HEK293 (cell line): Measurements from ENCODE around the gene GDF2.
A peak's percentile ranks its signal among the peaks of the same experiment; 100 is the strongest.

Source experiments
- CTCF ChIA-PET: fragments of 350-600 bp; formaldehyde crosslinking; extraction: SDS; loops from one replicate; lab custom pipeline; 2021; ENCODE audit warnings: antibody characterized with exemption; lab: Yijun Ruan, JAX
- POLR2A ChIA-PET: fragments of 300-600 bp; formaldehyde crosslinking; extraction: SDS; loops from one replicate; lab custom pipeline; 2020; ENCODE audit warnings: antibody characterized with exemption, inconsistent platforms; lab: Yijun Ruan, JAX
- H3K27ac ChIP-seq: fragments of 200-500 bp; sonication (Bioruptor generic); 2 replicates; pipeline ENCODE4 v1.5.1; 2014; ENCODE audit warnings: low read depth, low read length, control low read depth, inconsistent platforms; ENCODE audit errors: extremely low read depth
- H3K36me3 ChIP-seq, 2 experiments: fragments of 200-500 bp in 1 of 2; sonication (Bioruptor generic) in 1 of 2; 1 replicate in 1 of 2; 2 replicates in 1 of 2; pipeline ENCODE4 v1.5.1; 2014 to 2017; ENCODE audit warnings: inconsistent platforms in 2 of 2, low read length in 2 of 2; ENCODE audit not compliant: control insufficient read depth in 2 of 2, insufficient read depth in 1 of 2
- H3K4me1 ChIP-seq: fragments of 200-500 bp; sonication (Bioruptor generic); 2 replicates; pipeline ENCODE4 v1.5.1; 2014; ENCODE audit warnings: mild to moderate bottlenecking, low read length, inconsistent platforms; ENCODE audit not compliant: control insufficient read depth, insufficient read depth
- H3K4me3 ChIP-seq: 2 replicates; pipeline ENCODE4 v1.5.1; 2011; ENCODE audit warnings: low read depth, mild to moderate bottlenecking, control low read depth, low read length, moderate library complexity
- H3K9me3 ChIP-seq: fragments of 200-500 bp; sonication (Bioruptor generic); 2 replicates; pipeline ENCODE4 v1.5.1; 2014; ENCODE audit warnings: low read depth, low read length, inconsistent platforms; ENCODE audit not compliant: control insufficient read depth, insufficient read depth
- KLF17 ChIP-seq: fragments of 450-650 bp; formaldehyde crosslinking; IDR thresholded peaks from 2 replicates; pipeline ENCODE4 v1.5.1; 2016; ENCODE audit warnings: missing biosample characterization, missing genetic modification characterization
- KLF9 ChIP-seq: fragments of 450-650 bp; formaldehyde crosslinking; IDR thresholded peaks from 2 replicates; pipeline ENCODE4 v1.5.1; 2016; ENCODE audit warnings: missing biosample characterization, missing genetic modification characterization, low read depth
- MEIS1 ChIP-seq: sonication (generic); formaldehyde crosslinking; IDR thresholded peaks from 2 replicates; pipeline ENCODE4 v1.8.1; 2022; ENCODE audit warnings: missing genetic modification reagents, mild to moderate bottlenecking, borderline replicate concordance
- PRDM6 ChIP-seq: fragments of 450-650 bp; formaldehyde crosslinking; IDR thresholded peaks from 2 replicates; pipeline ENCODE4 v1.5.1; 2017; ENCODE audit warnings: missing biosample characterization, missing genetic modification characterization
- REPIN1 ChIP-seq: fragments of 450-650 bp; formaldehyde crosslinking; IDR thresholded peaks from 2 replicates; pipeline ENCODE4 v1.5.1; 2017; ENCODE audit warnings: missing biosample characterization, missing genetic modification characterization, low read depth
- REST ChIP-seq: fragments of 450-650 bp; formaldehyde crosslinking; IDR thresholded peaks from 2 replicates; pipeline ENCODE4 v1.5.1; 2016; ENCODE audit warnings: missing biosample characterization, missing genetic modification characterization
- SALL2 ChIP-seq: fragments of 450-650 bp; formaldehyde crosslinking; IDR thresholded peaks from 2 replicates; pipeline ENCODE4 v1.5.0; 2017; ENCODE audit warnings: missing biosample characterization, mild to moderate bottlenecking, missing genetic modification characterization, borderline replicate concordance
- ZIC2 ChIP-seq: fragments of 450-650 bp; formaldehyde crosslinking; IDR thresholded peaks from 2 replicates; pipeline ENCODE4 v1.5.1; 2016; ENCODE audit warnings: missing biosample characterization, missing genetic modification characterization
- ZNF132 ChIP-seq: fragments of 450-650 bp; formaldehyde crosslinking; IDR thresholded peaks from 2 replicates; pipeline ENCODE4 v1.5.1; 2017; ENCODE audit warnings: missing biosample characterization, missing genetic modification characterization, borderline replicate concordance
- ZNF18 ChIP-seq: fragments of 450-650 bp; formaldehyde crosslinking; IDR thresholded peaks from 2 replicates; pipeline ENCODE4 v1.5.1; 2016; ENCODE audit warnings: missing biosample characterization, missing genetic modification characterization
- ZNF266 ChIP-seq: fragments of 450-650 bp; formaldehyde crosslinking; IDR thresholded peaks from 2 replicates; pipeline ENCODE4 v1.5.1; 2016; ENCODE audit warnings: missing biosample characterization, missing genetic modification characterization, low read depth
- ZNF645 ChIP-seq: fragments of 450-650 bp; formaldehyde crosslinking; IDR thresholded peaks from 2 replicates; pipeline ENCODE4; 2016; ENCODE audit warnings: missing biosample characterization, missing genetic modification characterization
- ZNF692 ChIP-seq: fragments of 450-650 bp; formaldehyde crosslinking; IDR thresholded peaks from 2 replicates; pipeline ENCODE4 v1.5.1; 2016; ENCODE audit warnings: missing biosample characterization, missing genetic modification characterization
- ZNF768 ChIP-seq: fragments of 450-650 bp; formaldehyde crosslinking; IDR thresholded peaks from 2 replicates; pipeline ENCODE4 v1.5.1; 2018; ENCODE audit warnings: missing biosample characterization, mild to moderate bottlenecking, missing genetic modification characterization
- ZNF777 ChIP-seq: fragments of 450-650 bp; formaldehyde crosslinking; IDR thresholded peaks from 2 replicates; pipeline ENCODE4 v1.5.1; 2017; ENCODE audit warnings: missing biosample characterization, missing genetic modification characterization, borderline replicate concordance
- ZSCAN23 ChIP-seq: fragments of 450-650 bp; formaldehyde crosslinking; IDR thresholded peaks from 2 replicates; pipeline ENCODE4 v1.5.1; 2016; ENCODE audit warnings: missing biosample characterization, missing genetic modification characterization

GDF2 gene

GRCh38 chr10:47295411-47295810 lies 26.8 kb upstream of the GDF2 start:
- TF ChIP-seq ZNF645 (tag by site-specific recombination) (no peak), ZNF692 (tag by site-specific recombination) (no peak)
- POLR2A ChIA-PET, result no interaction called here
- H3K4me3 ChIP-seq, result no peak overlapping the region
- H3K36me3 ChIP-seq, result no peaks in the 10 kb centered on the region
- CTCF ChIA-PET, result no interaction called here
- H3K9me3 ChIP-seq, result no peaks in the 10 kb centered on the region
- no peak overlapping the region for H3K27ac ChIP-seq
- H3K4me1 ChIP-seq, result no peaks in the 10 kb centered on the region

GRCh38 chr10:47296156-47296894 lies 25.9 kb upstream of the GDF2 start:
- no peaks in the 10 kb centered on the region for H3K9me3 ChIP-seq
- no peaks in the 10 kb centered on the region for H3K4me1 ChIP-seq
- H3K4me3 ChIP-seq, result no peak overlapping the region
- ChIA-PET POLR2A (no interaction called here), CTCF (interaction anchor here (0.9 to 4.0 kb wide), 3 partner anchors 15 to 272 kb away, joined by 3 to 15 read pairs (median 8); no protein-coding TSS in a partner anchor)
- no peaks in the 10 kb centered on the region for H3K36me3 ChIP-seq
- no peak overlapping the region for H3K27ac ChIP-seq
- TF ChIP-seq ZNF777 (tag by site-specific recombination), result no peak
- no peak for TF ChIP-seq MEIS1 (CRISPR knock-in tag)
- no peak for TF ChIP-seq ZIC2 (tag by site-specific recombination)
- TF ChIP-seq KLF9 (tag by site-specific recombination), result no peak
- no peak for TF ChIP-seq REST (tag by site-specific recombination)
- TF ChIP-seq, all 188 proteins: peak for 0

GRCh38 chr10:47296941-47297340 lies 25.3 kb upstream of the GDF2 start:
- CTCF ChIA-PET, result interaction anchor here (0.9 to 4.0 kb wide), 3 partner anchors 15 to 272 kb away, joined by 3 to 15 read pairs (median 8); no protein-coding TSS in a partner anchor
- POLR2A ChIA-PET, result no interaction called here
- H3K4me3 ChIP-seq, result no peak overlapping the region

GRCh38 chr10:47297866-47298540 lies 24.3 kb upstream of the GDF2 start:
- Histone ChIP-seq H3K36me3 (no peaks in the 10 kb centered on the region), H3K9me3 (no peaks in the 10 kb centered on the region), H3K27ac (no peak overlapping the region), H3K4me3 (no peak overlapping the region), H3K4me1 (no peaks in the 10 kb centered on the region)
- ChIA-PET POLR2A (no interaction called here), CTCF (interaction anchor here (0.5 to 4.0 kb wide), 4 partner anchors 14 to 274 kb away, joined by 3 to 15 read pairs (median 6); no protein-coding TSS in a partner anchor)
- TF ChIP-seq KLF17 (tag by site-specific recombination), result no peak
- no peak for TF ChIP-seq ZNF18 (tag by site-specific recombination)
- no peak for TF ChIP-seq REPIN1
- TF ChIP-seq ZNF132, result no peak
- TF ChIP-seq PRDM6, result no peak

More at GRCh38 chr10:47296941-47297340, 25.3 kb upstream of the GDF2 start:
- no peaks in the 10 kb centered on the region for H3K36me3 ChIP-seq
- no peaks in the 10 kb centered on the region for H3K9me3 ChIP-seq
- TF ChIP-seq ZNF266 (tag by site-specific recombination) (no peak), ZNF768 (0 out of 2 replicates have a peak, but pooled peaks have one; percentile 32), ZSCAN23 (tag by site-specific recombination) (no peak), SALL2 (tag by site-specific recombination) (no peak)
- no peak overlapping the region for H3K27ac ChIP-seq
- no peaks in the 10 kb centered on the region for H3K4me1 ChIP-seq
